GM23338 (cell line): ENCODE measurements around the gene CUL7.

Source experiments
- CREB1 ChIP-seq: fragments of 250-450 bp; sonication (Bioruptor Pico); IDR thresholded peaks from 2 replicates; pipeline ENCODE4 v1.5.0; 2020; ENCODE audit warnings: low read depth, mild to moderate bottlenecking, moderate library complexity
- EZH2 ChIP-seq: fragments of 200-600 bp; sonication (generic); IDR thresholded peaks from one replicate; pipeline ENCODE4 v1.8.0; 2017; ENCODE audit warnings: antibody characterized with exemption, mild to moderate bottlenecking, low read depth; ENCODE audit not compliant: unreplicated experiment
- JUNB ChIP-seq: IDR thresholded peaks from one replicate; pipeline ENCODE4 v1.6.1; 2016; ENCODE audit warnings: antibody characterized with exemption; ENCODE audit not compliant: unreplicated experiment
- POLR2AphosphoS5 ChIP-seq: IDR thresholded peaks from 2 replicates; pipeline ENCODE4 v1.6.1; 2016; ENCODE audit warnings: antibody characterized with exemption, low read depth
- TF ChIP-seq, protein P1 (sequence below), 2 experiments: fragments of 200-600 bp in 1 of 2; sonication (generic) in 1 of 2; conservative IDR thresholded peaks; 2 replicates each; pipeline versions ENCODE4 v1.5.1 to v1.6.1; 2016 to 2017; ENCODE audit warnings: antibody characterized with exemption in 2 of 2, low read depth in 2 of 2, mild to moderate bottlenecking in 2 of 2, moderate library complexity in 1 of 2
- TF ChIP-seq, protein P2 (sequence below): IDR thresholded peaks from 2 replicates; pipeline ENCODE4 v1.6.1; 2016; ENCODE audit warnings: antibody characterized with exemption
- TF ChIP-seq, protein P3 (sequence below): IDR thresholded peaks from one replicate; pipeline ENCODE4 v1.6.1; 2018; ENCODE audit warnings: antibody characterized with exemption; ENCODE audit not compliant: unreplicated experiment

DNA sequence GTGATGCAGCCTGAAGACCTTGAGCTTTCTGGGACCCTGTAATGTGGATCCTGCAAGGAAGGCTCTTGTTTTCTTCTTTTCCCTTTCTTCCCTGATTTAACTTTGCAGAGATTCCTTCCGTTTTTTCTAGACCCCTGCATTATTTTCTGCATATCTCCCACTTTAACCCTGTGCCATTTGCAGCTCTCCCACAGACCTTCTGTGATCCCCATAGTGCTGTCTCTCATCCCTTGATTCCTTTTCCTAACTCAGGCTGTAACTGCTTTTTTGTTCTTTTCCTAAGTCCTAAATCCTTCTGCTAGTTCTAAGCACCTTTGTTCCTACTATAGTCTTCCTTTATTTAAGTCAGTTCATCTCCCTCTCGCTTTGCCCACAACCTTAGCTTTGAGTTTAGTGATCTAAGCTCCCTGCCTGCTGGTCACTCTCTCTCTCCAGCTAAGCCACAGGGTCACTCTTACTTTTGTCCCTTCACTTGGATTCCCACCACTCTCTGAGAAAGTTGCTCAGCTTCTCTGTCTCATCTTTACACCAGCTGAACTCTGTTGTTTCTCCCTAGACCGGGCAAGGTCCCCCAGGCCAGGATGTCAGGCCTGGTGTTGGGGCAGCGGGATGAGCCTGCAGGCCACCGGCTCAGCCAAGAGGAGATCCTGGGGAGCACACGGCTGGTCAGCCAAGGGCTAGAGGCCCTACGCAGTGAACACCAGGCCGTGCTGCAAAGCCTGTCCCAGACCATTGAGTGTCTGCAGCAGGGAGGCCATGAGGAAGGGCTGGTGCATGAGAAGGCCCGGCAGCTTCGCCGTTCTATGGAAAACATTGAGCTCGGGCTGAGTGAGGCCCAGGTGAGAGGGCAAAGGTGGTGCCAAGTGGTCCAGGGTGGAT lies 7.3 kb upstream of the CUL7 start:
- TF ChIP-seq, protein P1, sequence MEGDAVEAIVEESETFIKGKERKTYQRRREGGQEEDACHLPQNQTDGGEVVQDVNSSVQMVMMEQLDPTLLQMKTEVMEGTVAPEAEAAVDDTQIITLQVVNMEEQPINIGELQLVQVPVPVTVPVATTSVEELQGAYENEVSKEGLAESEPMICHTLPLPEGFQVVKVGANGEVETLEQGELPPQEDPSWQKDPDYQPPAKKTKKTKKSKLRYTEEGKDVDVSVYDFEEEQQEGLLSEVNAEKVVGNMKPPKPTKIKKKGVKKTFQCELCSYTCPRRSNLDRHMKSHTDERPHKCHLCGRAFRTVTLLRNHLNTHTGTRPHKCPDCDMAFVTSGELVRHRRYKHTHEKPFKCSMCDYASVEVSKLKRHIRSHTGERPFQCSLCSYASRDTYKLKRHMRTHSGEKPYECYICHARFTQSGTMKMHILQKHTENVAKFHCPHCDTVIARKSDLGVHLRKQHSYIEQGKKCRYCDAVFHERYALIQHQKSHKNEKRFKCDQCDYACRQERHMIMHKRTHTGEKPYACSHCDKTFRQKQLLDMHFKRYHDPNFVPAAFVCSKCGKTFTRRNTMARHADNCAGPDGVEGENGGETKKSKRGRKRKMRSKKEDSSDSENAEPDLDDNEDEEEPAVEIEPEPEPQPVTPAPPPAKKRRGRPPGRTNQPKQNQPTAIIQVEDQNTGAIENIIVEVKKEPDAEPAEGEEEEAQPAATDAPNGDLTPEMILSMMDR (conservative IDR thresholded peaks at IDR 0.05; ENCODE audit: low read depth in 2 of 2) = no peak
- TF ChIP-seq, protein P2, sequence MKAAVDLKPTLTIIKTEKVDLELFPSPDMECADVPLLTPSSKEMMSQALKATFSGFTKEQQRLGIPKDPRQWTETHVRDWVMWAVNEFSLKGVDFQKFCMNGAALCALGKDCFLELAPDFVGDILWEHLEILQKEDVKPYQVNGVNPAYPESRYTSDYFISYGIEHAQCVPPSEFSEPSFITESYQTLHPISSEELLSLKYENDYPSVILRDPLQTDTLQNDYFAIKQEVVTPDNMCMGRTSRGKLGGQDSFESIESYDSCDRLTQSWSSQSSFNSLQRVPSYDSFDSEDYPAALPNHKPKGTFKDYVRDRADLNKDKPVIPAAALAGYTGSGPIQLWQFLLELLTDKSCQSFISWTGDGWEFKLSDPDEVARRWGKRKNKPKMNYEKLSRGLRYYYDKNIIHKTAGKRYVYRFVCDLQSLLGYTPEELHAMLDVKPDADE = no peak
- TF ChIP-seq CREB1 (CRISPR knock-in tag) (no peak), EZH2 (no peak), JUNB (no peak), POLR2AphosphoS5 (no peak)
- TF ChIP-seq, protein P3, sequence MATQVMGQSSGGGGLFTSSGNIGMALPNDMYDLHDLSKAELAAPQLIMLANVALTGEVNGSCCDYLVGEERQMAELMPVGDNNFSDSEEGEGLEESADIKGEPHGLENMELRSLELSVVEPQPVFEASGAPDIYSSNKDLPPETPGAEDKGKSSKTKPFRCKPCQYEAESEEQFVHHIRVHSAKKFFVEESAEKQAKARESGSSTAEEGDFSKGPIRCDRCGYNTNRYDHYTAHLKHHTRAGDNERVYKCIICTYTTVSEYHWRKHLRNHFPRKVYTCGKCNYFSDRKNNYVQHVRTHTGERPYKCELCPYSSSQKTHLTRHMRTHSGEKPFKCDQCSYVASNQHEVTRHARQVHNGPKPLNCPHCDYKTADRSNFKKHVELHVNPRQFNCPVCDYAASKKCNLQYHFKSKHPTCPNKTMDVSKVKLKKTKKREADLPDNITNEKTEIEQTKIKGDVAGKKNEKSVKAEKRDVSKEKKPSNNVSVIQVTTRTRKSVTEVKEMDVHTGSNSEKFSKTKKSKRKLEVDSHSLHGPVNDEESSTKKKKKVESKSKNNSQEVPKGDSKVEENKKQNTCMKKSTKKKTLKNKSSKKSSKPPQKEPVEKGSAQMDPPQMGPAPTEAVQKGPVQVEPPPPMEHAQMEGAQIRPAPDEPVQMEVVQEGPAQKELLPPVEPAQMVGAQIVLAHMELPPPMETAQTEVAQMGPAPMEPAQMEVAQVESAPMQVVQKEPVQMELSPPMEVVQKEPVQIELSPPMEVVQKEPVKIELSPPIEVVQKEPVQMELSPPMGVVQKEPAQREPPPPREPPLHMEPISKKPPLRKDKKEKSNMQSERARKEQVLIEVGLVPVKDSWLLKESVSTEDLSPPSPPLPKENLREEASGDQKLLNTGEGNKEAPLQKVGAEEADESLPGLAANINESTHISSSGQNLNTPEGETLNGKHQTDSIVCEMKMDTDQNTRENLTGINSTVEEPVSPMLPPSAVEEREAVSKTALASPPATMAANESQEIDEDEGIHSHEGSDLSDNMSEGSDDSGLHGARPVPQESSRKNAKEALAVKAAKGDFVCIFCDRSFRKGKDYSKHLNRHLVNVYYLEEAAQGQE = no peak
